ENCODE results near the gene GIPC3.

The GIPC3 gene

DNA sequence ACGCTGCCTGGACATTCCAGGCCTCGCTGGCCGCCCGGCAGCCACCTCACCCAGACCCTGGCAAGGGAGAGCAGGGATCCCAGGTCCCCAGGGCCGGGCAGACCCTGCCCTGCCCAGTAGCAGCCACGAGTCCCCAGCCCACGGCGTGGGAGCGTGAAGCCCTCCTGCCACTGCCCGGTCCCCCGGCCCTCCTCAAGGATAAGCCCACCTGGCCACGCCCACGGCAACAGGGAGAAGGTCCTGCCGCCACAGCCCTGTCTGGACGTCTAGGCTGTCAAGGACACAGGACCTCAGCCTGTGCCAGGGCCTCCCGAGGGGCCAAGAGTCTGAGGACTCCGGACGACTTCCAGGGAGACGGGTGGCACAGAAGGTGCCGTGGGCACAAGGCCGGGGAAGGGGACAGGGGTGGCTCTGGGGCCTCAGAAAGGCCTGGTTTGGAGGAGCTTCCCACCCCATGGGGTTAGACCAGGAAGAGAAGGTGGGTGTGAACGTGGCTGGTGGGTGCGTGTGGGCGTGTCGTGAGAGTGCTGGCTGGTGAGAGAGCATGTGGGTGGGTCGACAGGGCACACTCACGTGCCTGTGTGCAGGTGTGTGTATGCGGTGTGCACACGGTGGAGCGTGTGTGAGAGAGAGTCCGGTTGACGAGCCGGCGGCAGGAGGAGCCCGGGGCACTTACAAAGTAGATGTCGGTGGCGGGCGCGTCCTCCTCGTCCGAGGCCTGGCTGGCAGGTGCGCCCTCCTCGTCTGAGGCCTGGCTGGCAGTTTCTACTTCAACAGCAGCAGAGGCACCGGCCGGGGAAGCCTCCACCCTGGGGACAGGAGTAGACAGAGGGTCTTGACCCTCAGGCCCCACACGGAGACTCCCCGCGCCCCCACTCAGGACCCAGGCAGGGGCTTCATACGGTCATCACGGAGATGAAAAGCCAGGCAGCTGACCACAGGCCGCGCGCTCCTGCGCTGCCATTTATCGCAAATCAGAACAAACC is 53.2 kb downstream of the GIPC3 start:
- no peak for DNase-seq (ENCODE audit: low read depth in 2 of 2)

DNA sequence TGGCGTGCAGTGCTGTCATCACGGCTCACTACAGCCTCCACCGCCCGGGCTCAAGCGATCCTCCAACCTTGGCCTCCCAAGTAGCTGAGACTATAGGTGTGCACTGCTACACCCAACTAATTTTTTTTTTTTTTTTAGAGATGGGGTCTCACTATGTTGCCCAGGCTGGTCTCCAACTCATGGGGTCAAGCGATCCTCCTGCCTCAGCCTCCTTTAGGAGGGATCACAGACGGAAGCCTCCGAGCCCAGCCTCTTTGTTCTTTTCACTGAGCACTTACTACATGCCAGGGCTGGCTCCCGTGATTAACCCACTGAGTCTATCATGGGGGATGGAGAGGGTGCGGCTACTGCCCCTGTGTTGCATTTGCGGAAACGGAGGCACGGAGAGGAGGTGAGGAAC is 54.2 kb downstream of the GIPC3 start:
- DNase-seq (ENCODE audit: low read depth in 2 of 2) = no peak

DNA sequence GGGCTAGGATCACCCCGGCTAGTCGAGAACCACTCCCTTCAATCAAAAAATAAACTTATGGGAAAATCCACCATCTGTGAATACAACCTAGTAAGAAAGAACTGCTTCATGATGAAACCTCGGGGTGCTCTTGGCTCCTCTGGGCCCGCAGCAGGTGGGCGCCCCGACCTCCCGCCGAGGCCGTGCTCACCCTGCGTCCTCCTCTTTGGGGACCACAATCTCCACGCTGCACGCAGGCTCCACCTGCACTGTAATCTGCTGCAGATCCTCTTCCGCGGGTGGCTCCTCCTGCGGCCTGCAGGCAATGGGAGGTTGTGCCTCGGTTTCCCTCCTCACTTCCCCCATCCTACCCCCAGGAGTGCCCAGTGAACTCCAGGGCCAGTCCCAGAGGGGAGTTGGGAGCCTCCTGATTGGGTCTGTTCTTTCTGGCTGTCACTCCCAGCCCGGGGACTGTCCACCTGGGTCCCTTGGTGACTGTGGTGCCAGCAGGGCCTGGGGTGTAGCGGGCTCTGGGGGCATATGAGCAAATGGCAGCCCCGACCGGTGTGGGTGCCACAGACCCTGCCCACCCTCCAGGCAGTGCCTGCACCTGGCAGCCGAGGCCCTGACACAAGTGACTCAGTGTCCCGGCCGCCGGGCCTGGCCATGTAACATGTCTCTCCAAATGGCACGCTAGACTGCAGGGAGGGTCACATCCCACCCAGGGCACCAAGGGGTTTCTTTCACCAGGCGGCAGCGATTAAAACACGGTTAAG is 56.4 kb downstream of the GIPC3 start:
- DNase-seq (ENCODE audit: low read depth in 2 of 2) = no peak

DNA sequence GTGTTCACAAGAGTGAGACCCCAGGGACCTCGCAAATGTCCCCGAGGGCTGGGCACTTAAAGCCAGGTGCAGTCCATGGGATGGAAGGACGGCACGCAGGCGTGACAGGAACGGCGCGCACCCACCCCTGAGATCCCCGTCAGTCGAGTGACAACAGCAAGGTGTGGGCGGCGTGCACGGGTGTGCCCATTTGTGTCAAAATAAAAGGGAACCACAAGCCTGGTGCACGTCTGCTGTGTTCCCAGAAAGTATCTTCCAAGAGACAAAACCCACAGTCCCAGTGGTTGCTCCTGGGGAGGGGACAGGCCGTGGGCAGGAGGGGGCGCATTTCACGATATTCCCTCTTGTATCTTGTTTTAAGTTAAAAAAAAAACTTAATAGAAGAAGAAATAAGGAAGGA is 57.0 kb downstream of the GIPC3 start:
- no peak for DNase-seq (ENCODE audit: low read depth in 2 of 2)
